ENCODE results near the gene UPK2. TPM values are rescaled to one million over a fixed set of nuclear protein-coding genes. Genes with fewer than 3 reads are reported as not detected.

Gene UPK2
- polyA plus RNA-seq, 1 of the 3 experiments (the other 2 are of a cell fraction), result 0.15 TPM

GRCh38 chr11:118947091-118947490, 9.0 kb upstream of the UPK2 start:
- CTCF ChIA-PET, result interaction anchor here (0.9 to 6.2 kb wide), 4 partner anchors 10 to 257 kb away, joined by 3 to 46 read pairs (median 7); partner anchors contain the start of gene UPK2
- no peak overlapping the region for H3K4me3 ChIP-seq (ENCODE audit: low read depth in 2 of 2, low read length in 1 of 2)
- POLR2A ChIA-PET, result no interaction called here
- H3K4me2 ChIP-seq, result no peak overlapping the region
- no peaks in the 10 kb centered on the region for H3F3A ChIP-seq (replicated peaks; ENCODE audit: insufficient read depth)
- H3K36me3 ChIP-seq (replicated peaks in 1 of 2; ENCODE audit: control insufficient read depth in 1 of 2, insufficient read depth in 2 of 2, low read length in 1 of 2), result no peaks in the 10 kb centered on the region
- WGBS (ENCODE audit: low lambda C conversion rate), result 17% methylated on average over 2 of the region's 2 CpGs
- H2AFZ ChIP-seq (ENCODE audit: low read depth), result no peak overlapping the region
- H3K4me1 ChIP-seq (ENCODE audit: control insufficient read depth in 1 of 2, insufficient read depth in 2 of 2, low read depth in 1 of 2, low read length in 1 of 2), result no peaks in the 10 kb centered on the region
- H3K27me3 ChIP-seq (ENCODE audit: insufficient read depth), result 0 out of 2 replicates have a peak, but pooled peaks cover 11% of the 10 kb centered on the region
- H3K79me2 ChIP-seq (ENCODE audit: insufficient read depth), result no peaks in the 10 kb centered on the region
- no peak for TF ChIP-seq ZBTB33 (IDR thresholded peaks at IDR 0.05; ENCODE audit: borderline replicate concordance, low read depth)
- no peak for TF ChIP-seq TAF1 (IDR thresholded peaks at IDR 0.05; ENCODE audit: borderline replicate concordance, low read depth, low read length)
- TF ChIP-seq PBX3 (IDR thresholded peaks at IDR 0.05), result no peak
- TF ChIP-seq RXRA (IDR thresholded peaks at IDR 0.05; ENCODE audit: borderline replicate concordance, low read depth), result no peak
- TF ChIP-seq EZH2phosphoT487 (IDR thresholded peaks at IDR 0.05; ENCODE audit: borderline replicate concordance, low read depth), result no peak
- no peak for TF ChIP-seq NRF1 (IDR thresholded peaks at IDR 0.05; ENCODE audit: low read depth, low read length)
- TF ChIP-seq TCF12 (IDR thresholded peaks at IDR 0.05), result no peak
- no peak for TF ChIP-seq FOXM1 (IDR thresholded peaks at IDR 0.05; ENCODE audit: low read depth)
- no peak for TF ChIP-seq SMC3 (IDR thresholded peaks at IDR 0.05; ENCODE audit: low read depth, low read length)
- no peak for TF ChIP-seq REST (IDR thresholded peaks at IDR 0.05; ENCODE audit: low read depth, low read length)
- no peak for TF ChIP-seq FOSL2 (IDR thresholded peaks at IDR 0.05; ENCODE audit: borderline replicate concordance, low read depth)
- TF ChIP-seq JUND (IDR thresholded peaks at IDR 0.05), result no peak
- no peak for TF ChIP-seq MEF2A (IDR thresholded peaks at IDR 0.05; ENCODE audit: borderline replicate concordance, low read depth)
- TF ChIP-seq IRF3 (IDR thresholded peaks at IDR 0.05; ENCODE audit: low read depth, low read length), result no peak
- TF ChIP-seq NFIC (IDR thresholded peaks at IDR 0.05; ENCODE audit: borderline replicate concordance), result no peak
- no peak for TF ChIP-seq MXI1 (IDR thresholded peaks at IDR 0.05; ENCODE audit: low read depth, low read length)
- TF ChIP-seq USF1 (IDR thresholded peaks at IDR 0.05; ENCODE audit: borderline replicate concordance, low read depth), result no peak
- no peak for TF ChIP-seq RFX5 (IDR thresholded peaks at IDR 0.05; ENCODE audit: low read length)
- no peak overlapping the region for H3K27ac ChIP-seq (ENCODE audit: low read depth in 2 of 2, low read length in 1 of 2)
- no peak overlapping the region for H3K9ac ChIP-seq
- no peaks in the 10 kb centered on the region for H3K9me2 ChIP-seq
- no peak for DNase-seq
- no peaks in the 10 kb centered on the region for H4K20me1 ChIP-seq (ENCODE audit: insufficient read depth)
- H3K9me3 ChIP-seq, result no peaks in the 10 kb centered on the region
